DMS79 (cell line): Measurements from ENCODE around the gene SENP6.

Experiments used
- DNase-seq: peaks from one replicate; lab custom pipeline; 2025; lab: John Stamatoyannopoulos, UW

Gene SENP6

GRCh38 chr6:75747152-75747992, 145.7 kb downstream of the SENP6 start:
- DNase-seq: peak; percentile 70

GRCh38 chr6:75748003-75748742, 146.5 kb downstream of the SENP6 start:
- DNase-seq: no peak

- peak; percentile 40 for DNase-seq
Measured at GRCh38 chr6:75748743-75749538, 147.3 kb downstream of the SENP6 start, which contains the start of gene MYO6. Gene MYO6 (plus strand): TSS chr6:75749239. CDS start chr6:75817548, 68,309 bp downstream.

GRCh38 chr6:75751443-75751842, 149.8 kb downstream of the SENP6 start:
- DNase-seq: no peak

- no peak for DNase-seq
Measured at GRCh38 chr6:75752365-75752764, 150.7 kb downstream of the SENP6 start.

GRCh38 chr6:75755704-75756103, 154.0 kb downstream of the SENP6 start:
- no peak for DNase-seq

GRCh38 chr6:75757295-75757694, 155.6 kb downstream of the SENP6 start:
- no peak for DNase-seq

- no peak for DNase-seq
Measured at GRCh38 chr6:75758061-75758460, 156.4 kb downstream of the SENP6 start.

GRCh38 chr6:75759207-75759606, 157.5 kb downstream of the SENP6 start:
- peak; percentile 92 for DNase-seq

GRCh38 chr6:75760320-75760719, 158.6 kb downstream of the SENP6 start:
- no peak for DNase-seq

GRCh38 chr6:75761489-75761888, 159.8 kb downstream of the SENP6 start:
- DNase-seq: no peak

GRCh38 chr6:75762063-75762462, 160.4 kb downstream of the SENP6 start:
- DNase-seq: no peak

GRCh38 chr6:75766387-75766786, 164.7 kb downstream of the SENP6 start:
- no peak for DNase-seq
